Lower lobe of right lung (tissue), 2 donors: Measurements from ENCODE around the gene SETD2. TPM values are rescaled to one million over a fixed set of nuclear protein-coding genes. Genes with fewer than 3 reads are reported as not detected.

Experiments
- ATAC-seq, 2 donors: fragments of 200-7000 bp; cut with Tn5 transposase; one replicate each; pipeline ENCODE4 v1.9.1; 2020 to 2022; ENCODE audit warnings: mild to moderate bottlenecking in 2 of 2, moderate library complexity in 2 of 2
- DNase-seq: peaks from one replicate; pipeline ENCODE4 v3.0.0-alpha.2; 2020
- H3K27ac ChIP-seq: fragments of 200-600 bp; one replicate; pipeline ENCODE4 v1.8.0; 2022
- H3K27me3 ChIP-seq: fragments of 200-600 bp; one replicate; pipeline ENCODE4 v1.8.0; 2022; ENCODE audit warnings: low read depth
- H3K36me3 ChIP-seq: fragments of 200-600 bp; one replicate; pipeline ENCODE4 v1.8.0; 2022; ENCODE audit warnings: mild to moderate bottlenecking
- H3K4me1 ChIP-seq: fragments of 200-600 bp; one replicate; pipeline ENCODE4 v1.8.0; 2022
- H3K4me3 ChIP-seq: fragments of 200-600 bp; one replicate; pipeline ENCODE4 v1.8.0; 2022; ENCODE audit warnings: mild to moderate bottlenecking
- H3K9me3 ChIP-seq: fragments of 200-600 bp; one replicate; pipeline ENCODE4 v1.8.0; 2022
- intact Hi-C: fragments of 100-400 bp; cut with DNase I; formaldehyde crosslinking; loops from one replicate; pipeline ENCODE4 v1.11.0; 2022
- total RNA-seq: library from RNA; stranded (reverse); fragmentation: NEBNext Ultra II Directional; extraction: Animal tissue kit (Norgen Biotek cat#: 25700); gene quantifications from one replicate; pipeline ENCODE4 v1.2.1, GENCODE V29; 2021
- TF ChIP-seq, protein P1 (sequence below): fragments of 200-600 bp; IDR thresholded peaks from one replicate; pipeline ENCODE4 v1.8.0; 2022; ENCODE audit warnings: antibody characterized with exemption, mild to moderate bottlenecking
- donor health status: DM: no; HTN: yes; CAD: no; lungs with severe emphysema.

Gene SETD2
- total RNA-seq, 1 donor from 2014 or later = 47.9 TPM

DNA sequence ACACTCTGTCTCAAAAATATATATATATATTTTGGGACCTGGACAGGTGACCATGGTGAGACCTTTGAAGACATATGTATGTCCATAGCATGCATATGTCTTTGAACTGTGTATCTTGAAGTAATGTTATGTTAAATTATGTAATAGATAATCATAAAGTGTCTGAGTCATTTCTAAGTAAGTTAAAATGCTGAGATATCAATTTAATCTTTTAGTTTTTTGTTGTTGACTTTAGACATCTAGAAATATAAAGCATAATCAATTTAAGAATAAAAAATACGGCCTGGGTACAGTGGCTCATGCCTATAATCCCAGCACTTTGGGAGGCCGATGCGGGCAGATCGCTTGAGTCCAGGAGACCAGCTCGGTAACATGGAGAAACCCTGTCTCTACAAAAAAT is 12.7 kb upstream of the SETD2 start:
- intact Hi-C loops = no loop called here
- no peaks in the 10 kb centered on the region for H3K27me3 ChIP-seq
- ATAC-seq (no peak), DNase-seq (no peak)
- TF ChIP-seq, protein P1, sequence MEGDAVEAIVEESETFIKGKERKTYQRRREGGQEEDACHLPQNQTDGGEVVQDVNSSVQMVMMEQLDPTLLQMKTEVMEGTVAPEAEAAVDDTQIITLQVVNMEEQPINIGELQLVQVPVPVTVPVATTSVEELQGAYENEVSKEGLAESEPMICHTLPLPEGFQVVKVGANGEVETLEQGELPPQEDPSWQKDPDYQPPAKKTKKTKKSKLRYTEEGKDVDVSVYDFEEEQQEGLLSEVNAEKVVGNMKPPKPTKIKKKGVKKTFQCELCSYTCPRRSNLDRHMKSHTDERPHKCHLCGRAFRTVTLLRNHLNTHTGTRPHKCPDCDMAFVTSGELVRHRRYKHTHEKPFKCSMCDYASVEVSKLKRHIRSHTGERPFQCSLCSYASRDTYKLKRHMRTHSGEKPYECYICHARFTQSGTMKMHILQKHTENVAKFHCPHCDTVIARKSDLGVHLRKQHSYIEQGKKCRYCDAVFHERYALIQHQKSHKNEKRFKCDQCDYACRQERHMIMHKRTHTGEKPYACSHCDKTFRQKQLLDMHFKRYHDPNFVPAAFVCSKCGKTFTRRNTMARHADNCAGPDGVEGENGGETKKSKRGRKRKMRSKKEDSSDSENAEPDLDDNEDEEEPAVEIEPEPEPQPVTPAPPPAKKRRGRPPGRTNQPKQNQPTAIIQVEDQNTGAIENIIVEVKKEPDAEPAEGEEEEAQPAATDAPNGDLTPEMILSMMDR = no peak
- no peak overlapping the region for H3K27ac ChIP-seq
- H3K36me3 ChIP-seq = peaks cover 6% of the 10 kb centered on the region
- no peak overlapping the region for H3K4me3 ChIP-seq
- no peaks in the 10 kb centered on the region for H3K9me3 ChIP-seq
- no peaks in the 10 kb centered on the region for H3K4me1 ChIP-seq

DNA sequence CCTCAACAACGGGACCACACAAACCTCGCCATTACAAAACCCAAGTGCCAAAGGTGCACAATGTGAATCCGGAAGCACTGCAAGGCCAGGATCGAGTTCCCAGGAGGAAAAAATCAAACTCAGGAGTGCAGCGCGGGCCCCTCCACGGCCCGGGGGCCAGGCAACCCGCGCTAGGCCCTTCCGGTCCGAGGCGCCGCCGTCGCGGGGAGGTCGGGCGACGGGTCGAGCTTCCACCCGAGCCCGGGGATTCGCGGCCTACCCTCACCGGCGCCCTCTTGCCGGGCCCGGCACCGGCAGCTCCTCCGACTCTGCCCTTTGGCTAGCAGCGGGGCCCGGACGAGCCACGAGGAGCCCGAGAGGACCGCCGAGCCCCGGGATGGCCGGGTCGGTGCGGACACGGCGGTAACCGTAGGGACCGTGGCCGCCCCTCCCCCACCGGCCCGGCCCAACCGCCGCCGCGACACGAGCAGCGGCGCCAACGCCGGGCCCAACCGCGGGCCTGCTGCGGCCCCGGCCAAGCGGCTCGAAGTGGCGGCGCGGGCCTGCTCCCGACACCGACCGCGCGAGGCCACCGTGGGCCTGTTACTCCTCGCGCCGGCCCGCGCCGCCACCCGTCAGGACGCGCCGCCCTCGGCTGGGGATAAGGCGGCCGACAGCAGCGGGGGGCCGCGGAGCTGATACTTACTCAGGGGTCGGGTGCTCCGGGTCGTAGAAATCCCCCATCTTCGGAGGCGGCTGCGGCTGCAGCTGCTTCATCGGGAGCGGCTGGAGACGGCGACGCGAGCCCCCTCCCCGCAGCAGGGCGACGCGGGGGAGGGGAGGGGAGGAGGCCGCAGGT is 525 bp downstream of the SETD2 start:
- no peaks in the 10 kb centered on the region for H3K27me3 ChIP-seq
- TF ChIP-seq, protein P1 = no peak
- no peaks in the 10 kb centered on the region for H3K36me3 ChIP-seq
- ATAC-seq (peak; percentile 63 to 65), DNase-seq (peak; percentile 67)
- H3K27ac ChIP-seq = peak overlapping the region; percentile 94
- peak overlapping the region; percentile 99 for H3K4me3 ChIP-seq
- H3K9me3 ChIP-seq = no peaks in the 10 kb centered on the region
- H3K4me1 ChIP-seq = peaks cover 61% of the 10 kb centered on the region
- intact Hi-C loops = no loop called here

DNA sequence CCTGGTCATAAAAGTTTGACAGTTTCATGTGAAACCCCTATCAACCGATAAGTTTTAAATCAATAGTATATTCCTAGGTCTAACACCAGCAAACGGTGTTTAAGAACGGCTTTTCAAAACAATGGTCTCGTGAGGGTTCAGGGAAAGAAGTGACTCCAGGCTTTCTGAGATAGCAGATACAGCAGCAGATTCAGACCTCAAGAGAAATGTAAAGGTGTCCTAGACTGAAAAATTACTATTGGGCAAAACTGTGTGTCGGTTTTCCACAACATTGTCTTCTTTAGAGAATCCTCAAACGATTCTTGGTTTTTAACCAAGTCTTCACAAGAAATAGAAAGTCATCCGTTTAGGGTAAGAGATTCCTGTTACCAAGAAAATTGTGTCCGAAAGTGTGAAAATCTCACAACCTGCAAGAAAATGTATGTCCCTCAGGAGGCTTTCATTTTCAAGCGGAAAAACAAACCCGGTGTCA is 1.2 kb downstream of the SETD2 start:
- intact Hi-C loops = no loop called here
- H3K27ac ChIP-seq = peak overlapping the region; percentile 94
- peaks cover 68% of the 10 kb centered on the region for H3K4me1 ChIP-seq
- peak overlapping the region; percentile 99 for H3K4me3 ChIP-seq
- ATAC-seq (no peak), DNase-seq (no peak)
- H3K9me3 ChIP-seq = no peaks in the 10 kb centered on the region
- H3K27me3 ChIP-seq = no peaks in the 10 kb centered on the region
- TF ChIP-seq, protein P1 = no peak
- H3K36me3 ChIP-seq = no peaks in the 10 kb centered on the region

- Histone ChIP-seq H3K4me1 (peaks cover 70% of the 10 kb centered on the region), H3K9me3 (no peaks in the 10 kb centered on the region), H3K4me3 (peak overlapping the region; percentile 99), H3K27me3 (no peaks in the 10 kb centered on the region), H3K36me3 (no peaks in the 10 kb centered on the region), H3K27ac (peak overlapping the region; percentile 94)
- TF ChIP-seq, protein P1 = no peak
- intact Hi-C loops = no loop called here
- DNase-seq (no peak), ATAC-seq (no peak)
Observed at GRCh38 chr3:47161983-47162696, 1.8 kb downstream of the SETD2 start.

DNA sequence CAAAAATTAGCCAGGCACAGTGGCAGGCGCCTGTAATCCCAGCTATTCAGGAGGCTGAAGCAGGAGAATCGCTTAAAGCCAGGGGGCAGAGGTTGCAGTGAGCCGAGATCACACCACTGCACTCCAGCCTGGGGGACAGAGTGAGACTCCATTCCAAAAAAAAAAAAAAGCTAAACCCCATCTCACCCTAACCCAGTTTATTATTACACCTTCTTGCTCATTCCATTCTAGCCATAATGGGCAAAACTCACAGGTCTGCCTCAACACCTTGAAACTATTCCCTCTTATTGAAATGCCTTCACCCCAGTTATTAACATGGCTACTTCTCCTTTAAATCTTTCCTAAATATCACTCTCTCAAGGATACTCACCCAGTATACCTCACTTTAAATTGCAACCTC is 4.1 kb downstream of the SETD2 start:
- no peak for DNase-seq
- H3K4me3 ChIP-seq = no peak overlapping the region
- ATAC-seq = no peak
- no peak overlapping the region for H3K27ac ChIP-seq
- intact Hi-C loops = no loop called here
- no peaks in the 10 kb centered on the region for H3K9me3 ChIP-seq
- H3K36me3 ChIP-seq = no peaks in the 10 kb centered on the region
- TF ChIP-seq, protein P1 = no peak
- H3K27me3 ChIP-seq = no peaks in the 10 kb centered on the region
- peaks cover 72% of the 10 kb centered on the region for H3K4me1 ChIP-seq
